ENCODE measurements around the gene C16orf46.

GRCh38 chr16:81099958-81100357 lies 22.9 kb upstream of the C16orf46 start:
- no peak for TF ChIP-seq POLR2A (IDR thresholded peaks at IDR 0.05)
- no peak for TF ChIP-seq CTCF (IDR thresholded peaks at IDR 0.05)
